Fibroblast of villous mesenchyme (primary cell): Measurements from ENCODE around the gene PGLYRP3. TPM values are rescaled to one million over a fixed set of nuclear protein-coding genes. Genes with fewer than 3 reads are reported as not detected.

ENCODE experiments used
- DNase-seq: peaks from one replicate; pipeline ENCODE4 v3.0.0-alpha.2; 2010; ENCODE audit warnings: low read depth
- H3K4me3 ChIP-seq: 2 replicates; pipeline ENCODE4 v1.5.1; 2011; ENCODE audit warnings: low read depth, mild to moderate bottlenecking, low read length
- total RNA-seq: library from RNA; depleted of rRNA; stranded (reverse); fragments of >200 nt; gene quantifications from 2 replicates; pipeline ENCODE4 v1.2.3, GENCODE V29; 2012
- TF ChIP-seq, protein P1 (sequence below): IDR thresholded peaks from 2 replicates; pipeline ENCODE4 v1.5.1; 2012; ENCODE audit warnings: low read depth, mild to moderate bottlenecking, low read length; ENCODE audit not compliant: insufficient read depth

Gene PGLYRP3
- total RNA-seq, 1 donor: not detected

DNA sequence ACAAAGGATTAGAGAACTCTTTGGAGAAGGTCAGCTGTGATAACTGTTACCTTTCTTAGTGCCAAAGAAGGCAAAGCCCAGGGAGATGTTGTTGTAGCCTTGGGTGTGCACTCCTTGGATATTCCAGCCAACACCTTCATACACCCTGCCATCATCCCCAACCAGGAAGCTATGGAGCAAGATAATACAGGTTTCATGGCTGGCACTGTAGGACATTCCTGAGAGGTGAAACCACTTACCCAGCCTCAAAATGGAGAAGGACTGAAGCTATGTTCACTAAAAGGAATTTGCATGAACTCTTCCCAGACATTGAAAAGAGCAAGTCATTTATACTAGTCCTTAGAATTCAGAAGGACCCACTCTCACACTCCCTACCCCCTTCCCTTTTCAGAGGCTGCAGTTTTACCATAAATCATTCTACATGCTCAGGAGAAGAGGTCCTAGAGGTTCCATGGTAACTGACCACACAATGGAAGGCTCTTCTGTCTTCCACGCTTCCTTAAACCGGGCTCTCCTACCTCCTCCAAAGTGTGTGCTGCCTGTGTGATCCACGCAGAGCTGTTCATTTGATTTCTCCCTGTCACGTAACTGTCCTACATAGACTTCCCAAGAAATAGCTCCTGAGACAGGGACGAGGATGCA is 30.4 kb upstream of the PGLYRP3 start:
- H3K4me3 ChIP-seq: no peak overlapping the region
- TF ChIP-seq, protein P1, sequence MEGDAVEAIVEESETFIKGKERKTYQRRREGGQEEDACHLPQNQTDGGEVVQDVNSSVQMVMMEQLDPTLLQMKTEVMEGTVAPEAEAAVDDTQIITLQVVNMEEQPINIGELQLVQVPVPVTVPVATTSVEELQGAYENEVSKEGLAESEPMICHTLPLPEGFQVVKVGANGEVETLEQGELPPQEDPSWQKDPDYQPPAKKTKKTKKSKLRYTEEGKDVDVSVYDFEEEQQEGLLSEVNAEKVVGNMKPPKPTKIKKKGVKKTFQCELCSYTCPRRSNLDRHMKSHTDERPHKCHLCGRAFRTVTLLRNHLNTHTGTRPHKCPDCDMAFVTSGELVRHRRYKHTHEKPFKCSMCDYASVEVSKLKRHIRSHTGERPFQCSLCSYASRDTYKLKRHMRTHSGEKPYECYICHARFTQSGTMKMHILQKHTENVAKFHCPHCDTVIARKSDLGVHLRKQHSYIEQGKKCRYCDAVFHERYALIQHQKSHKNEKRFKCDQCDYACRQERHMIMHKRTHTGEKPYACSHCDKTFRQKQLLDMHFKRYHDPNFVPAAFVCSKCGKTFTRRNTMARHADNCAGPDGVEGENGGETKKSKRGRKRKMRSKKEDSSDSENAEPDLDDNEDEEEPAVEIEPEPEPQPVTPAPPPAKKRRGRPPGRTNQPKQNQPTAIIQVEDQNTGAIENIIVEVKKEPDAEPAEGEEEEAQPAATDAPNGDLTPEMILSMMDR: no peak
- DNase-seq: no peak

DNA sequence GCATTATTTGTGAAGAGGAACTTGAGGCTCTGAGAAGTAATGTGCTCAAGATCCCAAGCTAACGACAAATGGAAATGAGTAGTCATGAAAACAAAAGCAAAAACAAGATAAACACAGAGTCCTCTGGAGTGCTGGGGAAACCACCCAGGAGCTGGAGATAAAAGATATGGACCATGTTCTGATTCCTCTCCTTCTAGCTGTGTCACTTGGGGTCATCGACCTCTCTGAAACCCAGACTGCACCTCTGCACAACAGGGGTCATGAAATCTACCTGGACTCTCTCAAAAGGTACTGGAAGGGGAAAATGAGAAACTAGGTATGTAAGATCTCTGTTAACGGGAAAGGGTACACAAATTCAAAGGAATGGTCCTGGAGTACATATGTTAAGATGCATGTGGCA is 29.4 kb upstream of the PGLYRP3 start:
- DNase-seq: no peak
- TF ChIP-seq, protein P1: no peak
- no peak overlapping the region for H3K4me3 ChIP-seq

DNA sequence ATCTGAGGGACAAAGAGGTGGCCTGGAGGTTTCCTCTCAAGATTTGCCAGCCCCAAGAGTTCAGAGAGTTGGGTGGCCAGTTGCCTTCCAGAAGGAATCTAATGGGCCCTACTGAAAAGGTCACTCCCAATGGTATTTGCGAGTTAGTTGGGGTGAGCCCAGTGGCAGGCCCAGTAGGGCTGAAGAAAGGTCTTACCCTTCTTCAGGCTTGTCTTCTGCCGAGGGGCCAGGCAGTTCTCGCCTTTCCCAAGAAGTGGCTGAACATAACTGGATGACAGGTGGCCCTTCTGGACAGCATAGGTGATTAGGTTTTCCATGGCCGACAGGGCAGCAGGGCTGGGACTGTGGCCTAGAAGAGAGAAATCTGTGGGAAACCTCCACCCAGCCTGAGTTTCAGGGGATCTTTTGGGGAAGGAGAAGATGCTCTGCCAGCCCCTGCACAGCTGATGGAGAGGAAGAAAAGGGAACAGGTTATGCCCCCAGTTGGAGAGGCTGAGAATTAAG is 28.7 kb upstream of the PGLYRP3 start:
- DNase-seq: no peak
- TF ChIP-seq, protein P1: no peak
- H3K4me3 ChIP-seq: no peak overlapping the region

DNA sequence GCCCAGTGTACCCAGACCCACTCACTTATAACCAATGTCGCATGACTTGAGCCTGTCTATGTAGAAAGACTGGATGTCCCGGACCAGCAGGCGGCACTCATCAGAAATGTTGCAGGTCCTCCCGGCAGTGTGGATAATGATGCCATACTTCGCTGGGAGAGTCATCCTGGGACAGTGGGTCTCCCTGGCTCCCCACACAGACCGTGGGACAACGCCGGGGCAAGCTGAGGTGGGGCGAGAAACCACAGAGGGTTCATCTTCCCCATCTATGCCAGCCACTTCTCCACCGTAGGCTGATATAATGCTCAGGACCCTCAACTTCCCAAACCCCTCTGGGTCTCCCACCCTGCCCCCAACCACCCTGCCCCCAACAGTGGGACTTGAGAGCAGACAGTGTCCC is 27.6 kb upstream of the PGLYRP3 start:
- DNase-seq: no peak
- H3K4me3 ChIP-seq: no peak overlapping the region
- TF ChIP-seq, protein P1: no peak

DNA sequence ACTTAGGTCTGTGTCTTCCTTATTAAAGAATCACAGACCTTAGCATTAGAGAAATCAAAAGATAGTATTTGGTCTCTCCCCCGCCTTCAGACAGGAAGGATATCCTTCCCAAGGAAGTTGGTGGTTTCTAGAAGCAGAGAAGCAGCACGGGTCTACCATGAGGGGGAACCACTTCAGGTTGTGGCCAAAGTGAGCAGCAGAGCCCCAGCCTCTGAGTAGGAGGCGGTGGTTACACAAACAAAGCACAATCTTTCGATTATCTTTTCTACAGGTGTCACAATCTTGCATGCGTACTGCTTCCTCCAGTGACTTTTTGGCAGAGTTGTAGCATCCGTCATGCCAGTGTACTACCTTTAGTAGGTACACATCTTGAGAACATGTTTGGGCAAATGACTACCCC is 27.1 kb upstream of the PGLYRP3 start:
- TF ChIP-seq, protein P1: no peak
- no peak for DNase-seq
- H3K4me3 ChIP-seq: no peak overlapping the region

DNA sequence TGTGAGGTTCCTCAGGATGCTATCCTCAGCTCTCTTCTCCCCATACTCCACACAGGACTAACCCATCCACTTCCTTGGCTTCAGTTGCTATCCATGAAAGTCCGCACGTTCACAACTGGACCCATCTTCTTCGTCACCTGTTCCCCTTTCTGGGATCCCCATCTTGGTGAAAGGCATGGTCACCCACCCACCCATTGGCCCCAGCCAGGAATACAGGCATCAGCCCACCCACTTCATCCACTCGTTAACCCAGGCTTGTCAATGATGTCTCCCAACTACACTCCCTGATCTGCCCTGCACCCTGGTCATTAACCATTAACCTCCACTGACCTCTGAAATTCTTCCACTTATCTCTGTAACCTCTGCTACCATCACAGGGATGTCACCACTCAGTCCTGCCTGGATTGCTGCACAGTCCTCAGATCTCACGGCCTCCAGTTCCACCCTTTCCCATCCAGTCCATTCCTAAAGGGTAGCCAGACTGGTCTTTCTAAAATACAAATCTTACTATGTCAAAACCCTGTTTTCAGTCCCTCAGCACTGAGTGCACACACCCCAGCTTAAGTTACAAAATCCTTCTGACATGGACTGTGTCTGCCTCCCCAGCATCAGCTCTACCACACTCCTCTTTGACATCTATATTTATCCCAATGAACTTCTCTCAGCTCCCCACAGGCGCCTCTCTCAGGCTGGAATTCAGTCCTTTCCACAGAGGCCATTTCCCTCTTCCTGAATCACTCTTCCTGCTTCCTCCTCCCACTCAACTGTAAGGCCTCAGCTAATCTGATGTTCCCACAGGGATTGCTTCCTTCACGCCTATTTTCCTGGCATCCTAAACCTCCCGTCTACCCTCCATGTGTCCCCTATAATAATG is 25.5 kb upstream of the PGLYRP3 start:
- no peak for DNase-seq
- no peak overlapping the region for H3K4me3 ChIP-seq
- TF ChIP-seq, protein P1: no peak
